ENCODE results near the gene OCIAD1.

OCIAD1 gene

GRCh38 chr4:48896845-48897244 is 66.0 kb downstream of the OCIAD1 start:
- DNase-seq, result no peak

GRCh38 chr4:48898733-48899431 is 68.0 kb downstream of the OCIAD1 start:
- no peak for DNase-seq

DNA sequence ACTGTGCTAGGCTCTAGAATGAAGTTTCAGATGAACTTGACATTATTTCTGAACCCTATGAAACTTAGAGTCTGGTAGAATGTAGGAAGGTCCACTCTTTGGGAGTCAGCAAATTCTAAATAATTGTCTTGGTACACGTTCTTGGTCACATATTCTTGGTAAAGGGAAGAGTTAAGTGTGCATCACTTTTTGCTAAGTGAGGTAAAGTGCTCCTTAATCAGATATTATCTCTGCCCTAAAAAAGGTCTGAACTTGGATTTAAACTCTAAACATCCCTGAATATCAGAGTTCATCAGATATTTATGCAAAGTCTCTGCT is 68.5 kb downstream of the OCIAD1 start:
- DNase-seq, result no peak

DNA sequence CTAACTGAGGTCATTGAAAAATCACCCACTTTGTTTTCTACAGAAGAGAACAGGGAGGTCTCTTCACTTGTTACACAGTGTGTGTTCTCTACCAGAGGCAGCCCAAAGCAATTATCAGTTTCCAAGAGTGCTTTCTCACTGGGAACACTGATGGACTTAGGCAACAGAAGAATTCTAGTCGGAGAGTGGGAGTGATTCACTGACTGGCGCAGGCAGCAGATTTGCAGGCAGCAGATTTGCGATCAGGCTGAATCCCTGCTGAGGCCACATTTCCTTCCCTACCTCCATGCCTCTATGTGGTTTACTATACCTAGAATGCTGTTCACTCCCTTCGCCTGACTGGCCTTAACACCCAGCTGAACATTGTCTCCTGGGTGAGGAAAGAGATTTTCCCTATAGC is 69.1 kb downstream of the OCIAD1 start:
- DNase-seq, result no peak

DNA sequence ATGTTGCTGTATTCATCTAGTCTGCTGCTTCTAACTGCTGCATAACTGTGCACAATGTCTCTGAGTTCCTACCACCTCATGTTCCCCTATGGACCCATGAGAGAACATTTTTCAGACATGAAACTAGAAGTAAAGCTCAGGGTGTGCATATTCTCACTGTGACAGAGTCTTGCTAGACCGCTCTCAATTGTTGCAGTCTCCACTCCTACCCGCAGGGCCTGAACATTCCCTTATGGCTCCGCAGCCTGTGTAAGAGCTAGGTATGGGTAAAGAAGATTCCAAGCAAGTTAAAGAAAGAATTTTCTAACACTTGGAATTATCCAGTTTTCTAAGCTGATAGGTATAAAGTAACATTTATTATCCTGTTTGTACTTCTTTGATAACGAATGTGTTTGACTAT is 70.3 kb downstream of the OCIAD1 start:
- no peak for DNase-seq

GRCh38 chr4:48902266-48902665 is 71.4 kb downstream of the OCIAD1 start:
- no peak for DNase-seq

GRCh38 chr4:48904101-48904500 is 73.2 kb downstream of the OCIAD1 start:
- DNase-seq, result no peak

GRCh38 chr4:48904541-48905142 is 73.8 kb downstream of the OCIAD1 start:
- no peak for DNase-seq

- no peak for DNase-seq
Observed at GRCh38 chr4:48905363-48906015, 74.6 kb downstream of the OCIAD1 start.

- DNase-seq, result peak; percentile 28
Observed at GRCh38 chr4:48906206-48907173, 75.6 kb downstream of the OCIAD1 start, which contains the start of gene OCIAD2. OCIAD2 (minus strand) TSS chr4:48906774; CDS start chr4:48904549, 2,225 bp downstream.

DNA sequence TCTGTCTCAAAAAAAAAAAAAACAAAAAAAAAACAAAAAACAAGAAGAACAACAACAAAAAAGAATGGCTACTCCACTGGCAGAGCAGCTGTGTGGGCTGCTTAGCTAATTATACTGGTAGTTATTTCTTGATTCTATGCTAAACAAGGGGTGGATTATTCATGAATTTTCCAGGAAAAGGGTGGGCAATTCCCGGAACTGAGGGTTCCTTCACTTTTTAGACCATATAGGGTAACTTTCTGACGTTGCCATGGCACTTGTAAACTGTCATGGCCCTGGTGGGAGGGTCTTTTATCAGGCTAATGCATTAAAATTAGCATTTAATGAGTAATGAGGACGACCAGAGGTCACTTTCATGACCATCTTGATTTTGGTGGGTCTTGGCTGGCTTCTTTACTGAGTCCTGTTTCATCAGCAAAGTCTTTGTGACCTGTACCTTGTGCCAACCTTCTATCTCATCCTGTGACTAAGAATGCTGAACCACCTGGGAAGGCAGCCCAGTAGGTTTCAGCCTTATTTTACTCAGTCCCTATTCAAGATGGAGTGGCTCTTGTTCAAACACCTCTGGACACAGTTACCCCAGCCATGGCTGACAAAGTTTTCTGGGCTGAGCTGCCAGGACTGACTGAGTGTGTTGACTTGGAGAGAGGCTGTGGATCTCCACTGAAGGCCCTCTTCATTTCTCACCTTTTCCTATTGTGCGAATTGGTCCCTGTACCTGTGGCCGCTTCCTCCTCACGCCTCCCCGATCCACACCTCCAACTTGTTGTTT is 77.0 kb downstream of the OCIAD1 start:
- no peak for DNase-seq

GRCh38 chr4:48908687-48909086 is 77.8 kb downstream of the OCIAD1 start:
- no peak for DNase-seq

GRCh38 chr4:48909697-48910096 is 78.8 kb downstream of the OCIAD1 start:
- no peak for DNase-seq

GRCh38 chr4:48910511-48910910 is 79.6 kb downstream of the OCIAD1 start:
- no peak for DNase-seq

All from NCI-H1694 (cell line).